Sciatic nerve (tissue), 2 donors: Measurements from ENCODE around the gene ATP2B3. TPM values are rescaled to one million over a fixed set of nuclear protein-coding genes. Genes with fewer than 3 reads are reported as not detected.

Experiments used
- ATAC-seq: fragments of 200-7000 bp; cut with Tn5 transposase; one replicate; pipeline ENCODE4 v1.9.1; 2020; ENCODE audit warnings: mild to moderate bottlenecking, moderate library complexity
- DNase-seq: peaks from one replicate; pipeline ENCODE4 v3.0.0-alpha.2; 2020; ENCODE audit warnings: low spot score
- intact Hi-C: fragments of 100-400 bp; cut with DNase I; formaldehyde crosslinking; loops from one replicate; pipeline ENCODE4 v1.14.2; 2022
- total RNA-seq: library from RNA; stranded (reverse); fragmentation: NEBNext Ultra II Directional; extraction: Animal tissue kit (Norgen Biotek cat#: 25700); gene quantifications from one replicate; pipeline ENCODE4 v1.2.1, GENCODE V29; 2021
- donor health status: DM: no; HTN: no; CAD: no.
- donor health status: DM: no; HTN: no; CAD: no.

ATP2B3 gene
- total RNA-seq, 1 donor from 2014 or later: 0.09 TPM

DNA sequence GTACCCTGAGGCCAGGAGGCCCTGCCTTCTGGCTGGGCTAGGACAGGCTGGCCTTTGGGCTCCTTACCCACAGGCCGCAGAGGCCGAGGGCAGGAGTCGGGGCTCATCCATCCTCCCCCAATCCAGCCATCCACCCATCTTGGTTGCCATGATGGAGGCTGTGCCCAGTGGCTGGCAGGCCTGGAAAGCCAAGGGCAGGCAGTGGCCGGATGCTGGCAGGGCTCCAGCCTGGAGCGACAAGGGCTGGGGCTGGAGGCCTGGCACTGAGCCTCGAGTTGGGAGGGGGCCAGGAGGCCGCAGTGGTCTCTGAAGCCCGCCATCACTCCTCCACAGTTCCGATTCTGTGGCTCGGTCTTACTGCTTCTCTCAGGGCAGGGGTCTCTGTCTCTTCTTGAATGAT is 31.3 kb upstream of the ATP2B3 start:
- no peak for ATAC-seq
- intact Hi-C loops: no loop called here

GRCh38 chrX:153487590-153488071 is 29.8 kb upstream of the ATP2B3 start:
- DNase-seq (no peak), ATAC-seq (peak; percentile 21)
- intact Hi-C loops: no loop called here

More for the DNA sequence above, 31.3 kb upstream of the ATP2B3 start:
- no peak for DNase-seq

DNA sequence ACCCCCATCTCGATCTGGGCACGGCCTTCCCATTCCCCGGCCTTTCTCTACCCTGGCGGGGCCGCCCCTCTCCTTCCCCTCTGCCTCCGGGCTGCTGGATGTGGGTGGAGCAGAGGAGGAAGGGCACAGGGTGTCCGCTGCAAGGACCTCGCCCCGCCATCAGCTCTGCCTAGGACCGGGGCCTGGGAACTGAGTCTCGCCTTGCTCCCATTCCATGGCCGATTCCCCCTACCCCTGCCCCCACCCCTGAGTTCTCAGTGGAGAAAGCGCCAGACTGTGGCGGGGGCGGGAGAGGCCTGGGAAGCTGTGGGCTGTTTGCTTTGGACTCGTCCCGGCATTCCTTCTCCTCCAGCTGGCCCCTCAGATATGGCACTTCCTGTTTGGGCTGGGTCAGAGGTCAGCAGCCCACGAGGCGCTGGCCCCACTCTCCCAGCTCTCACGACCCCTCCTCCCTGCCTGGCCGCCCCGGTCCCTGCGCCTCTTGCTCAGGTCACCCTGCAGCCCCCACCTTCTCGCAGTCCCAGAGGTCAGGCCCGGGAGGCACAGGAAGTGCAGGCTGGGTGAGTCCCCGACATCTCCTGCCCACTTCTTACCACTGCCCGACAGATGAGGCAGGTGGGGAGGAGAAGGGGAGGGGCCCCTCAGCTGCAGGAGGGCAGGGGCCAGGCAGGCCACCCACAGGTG is 29.1 kb upstream of the ATP2B3 start:
- no peak for DNase-seq
- ATAC-seq: peak; percentile 55
- intact Hi-C loops: no loop called here

DNA sequence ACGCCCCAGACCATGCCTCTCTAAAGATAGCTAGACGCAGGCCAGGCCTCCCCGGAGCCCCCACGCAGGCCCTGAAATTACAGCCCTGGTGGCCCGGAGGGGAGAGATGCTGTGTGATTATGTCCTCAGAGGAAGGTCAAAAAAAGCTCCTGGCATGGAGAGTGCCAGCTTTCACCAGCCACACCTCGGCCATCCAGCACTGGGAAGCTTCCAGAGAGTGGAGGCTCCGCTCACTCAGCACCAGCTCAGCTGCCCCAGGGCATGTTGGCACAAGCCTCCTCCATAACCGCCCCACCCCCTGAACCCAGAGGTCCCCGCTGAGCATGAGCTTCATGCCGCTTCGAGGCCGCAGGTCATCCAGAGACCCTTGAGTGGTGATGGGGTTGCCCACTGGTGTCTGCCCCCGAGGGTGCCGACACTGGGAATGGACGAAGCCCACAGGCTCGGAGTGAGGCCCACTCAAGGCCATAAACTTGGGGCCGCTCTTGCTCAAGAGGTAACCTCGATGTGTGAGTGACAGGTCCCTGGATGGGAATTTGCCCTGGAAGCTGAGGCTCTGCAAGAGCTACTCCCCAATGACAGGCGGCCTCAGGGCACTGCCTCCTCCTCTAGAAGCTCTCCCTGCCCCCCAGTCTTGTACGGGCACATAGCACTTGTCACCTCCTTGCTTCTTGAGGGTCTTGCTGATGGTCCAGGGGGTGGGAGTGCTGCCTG is 27.1 kb upstream of the ATP2B3 start:
- ATAC-seq: no peak
- intact Hi-C loops: no loop called here
- no peak for DNase-seq

DNA sequence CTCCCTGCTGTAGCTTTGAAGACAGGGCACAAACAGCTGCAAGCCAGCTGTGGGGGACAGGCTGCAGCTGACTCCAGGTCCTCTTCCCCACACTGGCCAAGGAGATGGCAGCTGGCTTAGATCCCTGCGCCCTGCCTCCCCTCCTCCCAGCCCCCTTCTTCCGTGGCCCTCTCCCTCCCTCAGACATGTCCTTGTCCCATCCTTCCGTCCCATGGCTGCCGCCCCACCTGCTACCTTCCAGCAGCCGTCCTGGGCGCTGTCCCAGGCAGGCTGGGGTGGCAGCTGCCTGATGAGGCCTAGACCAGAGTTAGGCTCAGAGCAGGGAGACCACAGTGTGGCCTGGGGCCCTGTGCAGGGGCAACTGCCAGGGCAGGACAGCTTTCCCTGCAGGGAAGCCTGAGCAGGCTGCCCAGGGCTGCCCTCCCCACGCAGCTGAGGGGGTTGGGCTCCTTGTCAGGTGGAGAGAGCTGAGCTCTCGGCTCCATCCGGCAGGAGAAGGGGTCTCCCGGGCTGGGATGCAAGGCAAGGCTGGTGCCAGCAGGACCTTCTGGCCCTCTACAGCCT is 26.0 kb upstream of the ATP2B3 start:
- DNase-seq: no peak
- ATAC-seq: no peak
- intact Hi-C loops: no loop called here

GRCh38 chrX:153491918-153492317 is 25.5 kb upstream of the ATP2B3 start:
- DNase-seq: no peak
- ATAC-seq: no peak
- intact Hi-C loops: no loop called here

GRCh38 chrX:153492543-153492942 is 24.9 kb upstream of the ATP2B3 start:
- intact Hi-C loops: no loop called here
- no peak for DNase-seq
- no peak for ATAC-seq

GRCh38 chrX:153493085-153493484 is 24.4 kb upstream of the ATP2B3 start:
- intact Hi-C loops: no loop called here
- ATAC-seq (no peak), DNase-seq (no peak)

GRCh38 chrX:153494061-153494460 is 23.4 kb upstream of the ATP2B3 start:
- intact Hi-C loops: no loop called here
- no peak for DNase-seq
- ATAC-seq: peak; percentile 55

DNA sequence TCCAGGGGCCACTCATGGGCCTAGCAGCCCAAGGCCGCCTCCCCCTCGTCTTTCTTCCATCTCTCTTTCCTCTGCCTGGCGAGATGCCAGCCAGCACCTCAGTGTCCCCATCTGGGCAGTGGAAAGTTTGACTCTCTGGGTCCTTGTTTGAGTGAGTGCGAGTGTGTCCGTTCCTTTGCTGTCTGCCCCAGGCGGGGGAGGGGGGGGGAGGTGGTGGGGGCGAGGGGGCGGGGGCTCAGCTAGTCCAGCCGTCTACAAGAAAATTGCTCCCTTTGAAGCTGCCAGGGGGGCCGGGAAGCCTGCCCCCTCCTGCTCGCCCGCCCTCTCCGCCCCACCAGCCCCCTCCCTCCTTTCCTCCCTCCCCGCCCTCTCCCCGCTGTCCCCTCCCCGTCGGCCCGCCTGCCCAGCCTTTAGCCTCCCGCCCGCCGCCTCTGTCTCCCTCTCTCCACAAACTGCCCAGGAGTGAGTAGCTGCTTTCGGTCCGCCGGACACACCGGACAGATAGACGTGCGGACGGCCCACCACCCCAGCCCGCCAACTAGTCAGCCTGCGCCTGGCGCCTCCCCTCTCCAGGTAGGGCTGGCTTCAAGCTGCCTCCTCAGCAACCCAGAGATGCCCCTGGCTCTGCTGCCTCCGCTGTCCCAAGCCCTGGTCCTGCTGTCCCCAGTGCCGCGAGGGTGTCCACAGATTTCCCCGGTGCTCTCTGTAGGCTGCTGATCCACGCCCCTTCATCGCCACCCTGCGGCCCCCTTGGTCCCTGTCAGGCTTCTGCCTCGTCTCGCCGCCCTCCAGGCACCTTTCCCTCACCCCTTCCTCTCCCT is 22.7 kb upstream of the ATP2B3 start, which contains the start of gene BGN:
TSS of gene BGN (plus strand) at position 440 of the 821 bp plus-strand sequence. CDS start 9,652 bp downstream, outside the sequence.
- peak; percentile 75 for DNase-seq
- ATAC-seq: peak; percentile 67
- intact Hi-C loops: no loop called here

DNA sequence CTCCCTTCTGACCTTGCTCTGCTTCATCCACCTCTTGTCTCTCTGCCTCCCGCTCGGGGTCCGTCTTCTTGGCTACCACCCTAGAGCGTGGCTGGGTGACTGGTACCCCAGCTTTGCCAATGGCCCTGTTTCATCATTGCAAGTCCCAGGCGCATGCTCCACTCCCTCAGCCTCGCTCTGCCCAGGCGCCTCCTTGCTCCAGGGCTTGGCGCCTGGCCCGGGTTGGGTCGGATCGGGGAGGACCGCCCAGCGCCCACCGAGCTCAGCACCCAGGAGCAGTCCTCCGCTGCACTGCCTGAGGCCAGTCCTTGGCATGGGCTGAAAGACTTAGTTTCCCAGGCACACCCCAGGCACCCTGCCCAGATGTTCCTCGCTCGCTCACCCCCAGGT is 22.1 kb upstream of the ATP2B3 start:
- ATAC-seq: peak; percentile 52
- intact Hi-C loops: no loop called here
- no peak for DNase-seq

GRCh38 chrX:153495903-153496589 is 21.4 kb upstream of the ATP2B3 start:
- ATAC-seq (no peak), DNase-seq (no peak)
- intact Hi-C loops: no loop called here

DNA sequence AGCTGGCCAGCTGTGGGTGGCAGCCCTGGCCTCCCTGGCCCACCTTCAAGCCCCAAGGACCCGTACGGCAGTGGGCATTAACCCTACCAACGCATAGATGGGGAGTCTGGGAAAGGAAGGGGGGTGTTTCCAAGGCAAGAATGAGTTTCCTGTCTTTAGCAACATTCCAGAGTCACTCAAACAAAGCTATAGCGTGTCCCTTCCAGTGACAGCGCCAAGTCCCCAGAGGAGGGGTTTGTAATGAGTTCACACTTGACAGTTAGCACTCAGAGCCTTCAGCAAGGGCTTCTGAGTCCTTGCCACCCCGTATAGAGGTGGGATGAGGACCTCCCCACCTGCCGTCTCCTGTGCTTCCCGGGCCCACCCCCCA is 20.9 kb upstream of the ATP2B3 start:
- ATAC-seq: no peak
- DNase-seq: no peak
- intact Hi-C loops: no loop called here

- intact Hi-C loops: no loop called here
- ATAC-seq (no peak), DNase-seq (no peak)
These were observed 19.0 kb upstream of the ATP2B3 start for GRCh38 chrX:153498453-153498852.

GRCh38 chrX:153499341-153499740 is 18.1 kb upstream of the ATP2B3 start:
- ATAC-seq: no peak
- DNase-seq: no peak
- intact Hi-C loops: no loop called here

DNA sequence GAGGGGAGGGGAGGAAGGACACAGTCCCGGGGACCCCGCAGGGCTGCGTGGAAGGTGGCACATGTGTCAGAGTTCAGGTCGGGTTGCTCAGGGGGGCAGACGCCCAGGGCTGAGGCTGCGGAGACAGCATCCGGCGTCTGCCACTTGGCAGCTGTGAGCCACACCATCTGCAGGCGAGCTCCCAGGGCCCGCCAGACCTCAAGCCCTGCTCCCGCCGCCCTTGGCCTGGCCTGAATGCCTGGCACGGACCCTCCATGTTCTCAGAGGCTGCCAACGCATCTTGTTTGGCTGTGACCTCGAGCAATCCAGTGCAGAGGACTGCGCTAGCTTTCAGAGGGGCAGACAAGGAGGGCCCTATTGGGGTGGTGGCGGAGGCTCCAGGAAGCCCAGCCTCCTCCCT is 17.6 kb upstream of the ATP2B3 start:
- DNase-seq (no peak), ATAC-seq (no peak)
- intact Hi-C loops: no loop called here

GRCh38 chrX:153500676-153501280 is 16.7 kb upstream of the ATP2B3 start:
- ATAC-seq: no peak
- intact Hi-C loops: no loop called here
- no peak for DNase-seq

GRCh38 chrX:153501530-153501929 is 15.9 kb upstream of the ATP2B3 start:
- DNase-seq (no peak), ATAC-seq (no peak)
- intact Hi-C loops: no loop called here
